ENCODE data around the gene XPC.
"Not testable (repeated sequence)": the region's sequence is repeated elsewhere in the genome, so short reads cannot be mapped to it uniquely, and the experiment has no call there.

Gene XPC

DNA sequence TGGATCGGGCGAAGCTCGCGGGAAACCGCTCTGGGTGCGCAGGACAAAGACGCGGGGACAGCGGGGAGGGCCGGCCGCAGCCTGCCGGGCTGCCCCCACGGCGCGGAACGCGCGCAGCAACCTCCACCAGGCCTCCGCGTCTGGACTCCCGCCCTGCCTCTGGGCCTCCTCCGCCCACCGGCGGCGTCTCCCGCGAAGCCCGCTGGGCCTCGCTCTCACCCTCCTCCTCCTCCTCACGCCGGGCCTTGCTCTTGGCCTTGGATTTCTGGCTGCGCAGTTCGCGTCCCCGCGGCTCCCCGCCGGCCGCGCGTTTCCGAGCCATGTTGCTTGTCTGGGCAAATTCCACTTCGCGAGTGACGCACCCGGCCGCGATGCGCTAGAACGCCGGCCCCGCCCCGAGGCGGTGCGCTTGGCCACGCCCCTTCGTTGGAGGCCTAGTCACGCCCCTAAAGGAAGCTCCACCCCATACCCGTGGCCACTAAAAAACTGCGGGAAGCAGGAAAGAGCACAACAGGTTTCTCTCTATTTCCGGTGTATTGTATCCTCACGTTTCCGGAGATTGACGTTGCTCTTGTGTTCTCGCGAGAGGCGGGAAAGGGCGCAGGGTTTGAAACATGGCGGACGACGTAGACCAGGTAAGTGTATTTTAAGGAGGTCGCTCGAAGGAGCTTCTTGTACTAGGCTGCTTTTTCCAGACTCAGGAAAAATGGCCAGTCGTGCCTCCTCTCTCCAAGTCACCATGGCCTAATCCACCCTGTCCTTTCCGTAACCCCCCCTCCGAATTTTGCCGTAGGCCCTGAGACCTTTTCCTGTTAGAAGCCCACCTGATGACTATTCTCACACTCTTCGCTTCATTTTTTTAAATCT is at the start of gene XPC, which contains the start of gene LSM3:
XPC (minus strand) TSS at position 355 of the 867 bp plus-strand sequence; CDS start at position 322, 33 bp downstream.
LSM3 (plus strand) TSS at position 571 of the 867 bp plus-strand sequence; CDS start at position 615, 44 bp downstream.
- peak; percentile 91 for DNase-seq

DNA sequence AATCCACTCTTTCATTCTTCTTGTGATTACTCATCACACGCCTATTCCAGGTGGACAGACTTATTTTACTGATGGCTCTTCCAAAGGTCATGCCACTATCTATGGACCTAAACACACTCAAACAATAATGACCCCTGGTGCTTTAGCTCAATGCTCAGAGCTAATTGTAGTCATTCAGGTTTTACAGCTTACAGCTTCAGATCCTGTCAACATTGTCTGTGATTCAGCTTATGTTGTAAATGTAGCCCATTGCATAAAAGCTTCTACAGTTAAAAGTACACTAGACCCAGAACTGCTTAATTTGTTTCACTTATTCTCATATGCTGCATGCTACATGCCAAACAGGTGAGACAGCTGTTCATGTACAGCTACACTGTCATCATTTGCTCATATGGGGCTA is 49.5 kb upstream of the XPC start:
- DNase-seq: peak; percentile 8

DNA sequence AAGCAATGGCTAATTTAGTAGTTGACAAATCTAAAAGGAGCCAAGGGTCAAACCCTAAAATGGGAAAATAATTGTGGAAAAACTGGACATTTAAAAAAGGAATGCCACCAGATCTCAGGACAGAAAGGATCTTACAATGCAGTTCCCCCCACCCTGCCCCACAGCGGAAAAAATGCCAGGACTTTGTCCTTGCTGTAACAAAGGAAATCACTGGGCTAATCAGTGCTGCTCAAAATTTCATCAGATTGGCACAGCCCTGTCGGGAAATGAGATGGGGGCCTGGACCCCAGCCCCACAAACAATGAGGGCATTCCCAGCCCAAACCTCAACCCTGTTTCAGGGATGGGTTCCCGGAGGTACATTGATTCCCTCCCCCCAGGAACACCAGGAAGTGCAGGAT is 48.0 kb upstream of the XPC start:
- not testable (repeated sequence) for DNase-seq

GRCh38 chr3:14225421-14225820 is 47.0 kb upstream of the XPC start:
- no peak for DNase-seq

GRCh38 chr3:14224895-14225294 is 46.5 kb upstream of the XPC start:
- DNase-seq: no peak

- no peak for DNase-seq
Observed at GRCh38 chr3:14223595-14223994, 45.2 kb upstream of the XPC start.

GRCh38 chr3:14222900-14223594 is 44.6 kb upstream of the XPC start:
- no peak for DNase-seq

DNA sequence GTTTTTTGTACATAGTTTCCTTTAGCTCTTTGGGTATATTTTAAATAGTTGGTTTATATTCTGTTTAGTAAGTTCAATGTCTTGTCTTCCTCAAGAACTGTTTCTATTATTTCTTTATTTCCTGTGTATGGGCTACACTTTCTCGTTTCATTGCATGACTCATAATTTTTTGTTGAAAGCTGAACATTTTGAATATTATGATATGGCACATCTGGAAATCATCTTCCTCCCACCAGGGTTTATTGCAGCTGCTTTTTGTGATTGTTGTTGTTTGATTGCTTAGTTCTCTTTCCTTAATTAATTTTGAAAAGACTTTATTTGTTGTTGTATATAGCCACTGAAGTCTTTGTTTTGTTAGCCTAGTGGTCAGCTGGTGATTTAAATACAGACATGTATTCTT is 44.1 kb upstream of the XPC start:
- no peak for DNase-seq

- no peak for DNase-seq
Observed at GRCh38 chr3:14221902-14222301, 43.5 kb upstream of the XPC start.

- no peak for DNase-seq
Observed at GRCh38 chr3:14220933-14221332, 42.5 kb upstream of the XPC start.

GRCh38 chr3:14218355-14218754 is 40.0 kb upstream of the XPC start:
- DNase-seq: no peak

DNA sequence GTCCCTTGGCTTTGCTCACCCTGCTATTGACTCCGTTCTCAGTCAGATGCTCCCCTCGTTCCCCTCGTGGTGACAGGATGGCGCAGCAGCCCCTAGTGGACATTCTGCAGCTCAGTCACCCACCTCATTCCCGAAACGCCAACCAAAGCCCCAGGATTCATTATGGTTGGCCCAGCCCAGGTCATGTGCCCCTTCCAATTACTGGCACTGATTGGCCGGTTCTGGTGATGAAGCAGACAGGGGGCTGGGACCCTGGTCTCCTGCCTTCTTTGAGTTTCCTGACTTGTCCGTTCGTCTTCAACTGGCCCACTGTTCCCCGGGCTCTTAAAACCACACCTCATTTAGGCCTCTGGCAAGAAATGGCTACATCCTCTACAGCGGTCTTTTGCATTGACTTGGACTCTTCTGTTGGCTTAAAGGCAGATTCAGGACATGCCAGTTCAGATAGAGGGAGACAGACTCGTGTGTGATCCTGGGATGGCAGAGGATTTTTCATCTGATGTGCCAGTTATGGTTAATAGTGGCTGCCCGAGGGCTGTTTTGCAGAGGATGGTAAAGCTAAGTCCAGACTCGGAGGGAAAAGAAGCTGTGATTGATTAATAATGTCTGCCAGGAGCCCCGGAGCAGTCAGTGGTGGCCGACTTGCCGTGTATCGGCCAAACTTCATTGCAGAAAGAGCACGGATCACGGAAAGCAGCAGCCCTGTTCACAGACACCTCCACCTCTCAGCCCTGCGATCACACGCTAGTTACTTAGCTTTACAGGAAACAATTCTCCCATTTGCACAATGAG is 38.1 kb upstream of the XPC start:
- no peak for DNase-seq

GRCh38 chr3:14214764-14215163 is 36.4 kb upstream of the XPC start:
- no peak for DNase-seq

GRCh38 chr3:14213066-14213774 is 34.8 kb upstream of the XPC start:
- no peak for DNase-seq

- no peak for DNase-seq
Observed at GRCh38 chr3:14212032-14212431, 33.6 kb upstream of the XPC start.

GRCh38 chr3:14211621-14212020 is 33.2 kb upstream of the XPC start:
- DNase-seq: no peak

- no peak for DNase-seq
Observed at GRCh38 chr3:14210843-14211594, 32.6 kb upstream of the XPC start.

GRCh38 chr3:14210290-14210688 is 31.9 kb upstream of the XPC start:
- no peak for DNase-seq

DNA sequence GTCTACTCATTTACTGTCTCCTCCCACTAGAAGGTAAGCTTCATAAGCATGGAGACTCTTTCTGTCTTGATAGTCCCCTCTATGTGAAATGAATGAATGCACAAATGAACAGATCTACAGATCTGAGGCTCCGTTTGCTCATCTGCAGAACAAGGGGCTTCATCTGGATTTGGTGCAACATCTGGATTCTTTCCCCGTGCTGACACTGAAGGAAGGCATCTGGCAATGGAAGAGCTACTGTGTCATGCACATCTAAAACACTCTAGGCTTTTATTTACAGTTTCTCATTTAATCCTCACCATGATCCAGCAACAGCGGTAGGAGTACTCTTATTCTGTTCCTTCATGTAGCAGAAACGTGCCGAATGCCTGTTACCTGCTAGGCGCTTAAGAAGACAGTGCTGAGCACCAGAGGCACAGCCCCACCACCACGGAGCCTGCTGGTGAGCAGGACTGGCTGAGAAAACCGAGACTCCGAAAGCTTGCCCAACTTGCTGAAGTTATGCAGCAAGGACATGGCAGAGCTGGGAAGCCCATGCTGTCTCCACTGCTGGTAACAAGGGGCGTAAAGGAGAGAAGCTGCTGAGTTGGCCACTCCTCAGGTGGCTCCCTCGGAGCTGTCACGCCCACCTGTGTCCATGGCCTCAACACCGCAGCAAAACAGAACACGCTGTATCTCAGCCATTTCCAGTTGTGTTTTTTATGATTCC is 31.3 kb upstream of the XPC start:
- DNase-seq: no peak

- DNase-seq: no peak
Observed at GRCh38 chr3:14208977-14209394, 30.6 kb upstream of the XPC start.

DNA sequence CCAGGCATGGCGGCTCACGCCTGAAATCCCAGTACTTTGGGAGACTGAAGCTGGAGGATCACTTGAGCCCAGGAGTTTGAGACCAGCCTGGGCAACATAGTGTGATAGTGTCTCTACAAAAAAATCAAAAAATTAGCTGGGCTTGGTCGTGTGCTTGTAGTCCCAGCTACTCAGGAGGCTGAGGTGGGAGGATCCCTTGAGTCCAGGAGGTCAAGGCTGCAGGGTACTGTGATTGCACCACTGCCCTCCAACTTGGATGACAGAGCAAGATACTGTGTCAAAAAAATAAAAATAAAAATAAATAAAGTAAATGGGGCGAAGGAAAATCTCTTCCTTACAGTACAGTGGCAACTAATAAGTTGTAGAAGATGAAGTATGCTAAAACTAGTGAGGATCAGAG is 29.8 kb upstream of the XPC start:
- DNase-seq: no peak

All from DMS153 (cell line).